ENCODE results near the gene PURA. TPM values are rescaled to one million over a fixed set of nuclear protein-coding genes. Genes with fewer than 3 reads are reported as not detected.

PURA gene
- total and polyA plus RNA-seq, 11 donors = 5.6 to 30.9 (median 20.2) TPM

DNA sequence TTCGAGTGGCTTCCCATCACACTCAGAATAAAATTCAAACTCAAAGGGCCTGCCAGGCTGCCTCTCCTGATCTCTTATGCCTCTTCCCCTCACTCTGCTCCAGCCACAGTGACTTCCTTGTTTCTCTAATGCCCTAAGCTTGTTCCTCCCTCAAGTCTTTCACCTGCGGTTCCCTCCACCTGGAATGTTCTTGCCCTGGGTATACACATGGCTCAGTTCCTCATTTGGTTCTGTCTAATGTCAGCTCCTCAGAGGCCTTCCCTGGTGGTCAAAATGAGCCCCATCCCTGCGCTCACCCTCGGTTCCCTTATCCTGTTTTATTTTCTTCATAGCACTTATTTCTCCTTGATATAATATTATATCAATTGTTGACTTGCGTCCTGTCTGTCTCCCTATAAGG, 48.4 kb downstream of the PURA start:
- no peaks in the 10 kb centered on the region for H3K36me3 ChIP-seq
- no peaks in the 10 kb centered on the region for H3K9me3 ChIP-seq
- TF ChIP-seq CTCF (IDR thresholded peaks at IDR 0.05) (no peak), POLR2A (IDR thresholded peaks at IDR 0.05) (no peak)
- 87 to 95% (median 92%) methylated on average over 5 of the region's 5 CpGs for WGBS, 4 donors
- H3K4me1 ChIP-seq = peaks cover 0 to 21% (median 6%) of the 10 kb centered on the region in 12 donors
- ATAC-seq (no peak), DNase-seq (no peak)
- no peak overlapping the region for H3K4me3 ChIP-seq
- H3K27me3 ChIP-seq = no peaks in the 10 kb centered on the region
- intact Hi-C loops (cut with DNase I) = no loop called here
- no peak overlapping the region for H3K27ac ChIP-seq

- no peaks in the 10 kb centered on the region for H3K36me3 ChIP-seq
- peak in 1 of 4 donors; percentile 20 for ATAC-seq
- intact Hi-C loops (cut with DNase I) = no loop called here
- H3K27ac ChIP-seq = no peak overlapping the region
- TF ChIP-seq POLR2A (IDR thresholded peaks at IDR 0.05) (no peak), CTCF (IDR thresholded peaks at IDR 0.05) (no peak)
- no peaks in the 10 kb centered on the region for H3K9me3 ChIP-seq
- H3K27me3 ChIP-seq = no peaks in the 10 kb centered on the region
- DNase-seq = no peak
- peaks cover 0 to 16% (median 5%) of the 10 kb centered on the region in 12 donors for H3K4me1 ChIP-seq
- H3K4me3 ChIP-seq = no peak overlapping the region
- 78 to 81% (median 79%) methylated on average over 5 of the region's 5 CpGs for WGBS, 4 donors
Observed at GRCh38 chr5:140162781-140163180, 48.9 kb downstream of the PURA start.

DNA sequence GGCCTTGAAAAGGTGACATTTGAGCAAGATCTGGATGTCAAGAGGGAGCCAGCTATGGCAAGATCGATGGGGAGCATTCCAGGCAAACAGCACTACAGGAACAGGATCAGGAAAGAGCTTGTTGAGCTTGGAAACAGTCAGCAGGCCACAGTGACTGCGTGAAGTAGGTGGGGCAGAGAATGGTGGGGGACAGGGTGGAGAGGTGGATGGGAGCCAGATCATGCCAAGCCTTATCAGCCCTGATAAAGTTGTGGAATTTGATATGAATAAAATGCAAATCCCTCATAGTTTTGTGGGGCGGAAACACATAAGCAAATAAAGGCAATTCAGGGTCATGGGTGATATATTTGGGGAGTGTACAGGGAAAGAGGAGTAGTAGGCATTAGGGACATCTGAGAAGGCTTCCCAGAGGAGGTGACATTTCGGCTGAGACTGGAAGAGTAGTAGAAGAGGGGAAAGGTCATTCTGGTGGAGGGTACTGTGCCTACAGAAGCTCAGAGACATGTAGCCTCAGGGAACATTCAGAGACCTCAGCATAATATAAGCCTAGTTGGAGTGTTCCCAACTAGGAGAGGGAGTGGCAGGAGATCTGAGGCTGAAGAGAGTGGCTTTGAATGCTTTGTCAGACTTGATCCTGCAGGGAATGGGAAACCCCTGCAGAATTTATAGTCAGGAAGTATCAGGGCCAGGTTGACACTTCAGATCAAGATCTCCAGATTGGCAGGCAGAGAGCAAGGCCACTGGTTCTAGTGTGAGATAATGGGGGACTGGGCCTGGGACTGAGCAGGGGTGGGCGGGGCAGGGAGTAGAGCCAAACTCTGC, 51.4 kb downstream of the PURA start:
- intact Hi-C loops (cut with DNase I) = loop anchor here in 2 of 10 donors (5.0 kb wide), 2 partner anchors 187 to 192 kb away; no protein-coding TSS in a partner anchor
- Histone ChIP-seq H3K27ac (no peak overlapping the region), H3K36me3 (no peaks in the 10 kb centered on the region), H3K9me3 (no peaks in the 10 kb centered on the region), H3K4me3 (no peak overlapping the region), H3K27me3 (no peaks in the 10 kb centered on the region), H3K4me1 (peaks cover 0 to 16% (median 6%) of the 10 kb centered on the region in 12 donors)
- DNase-seq = no peak
- WGBS, 4 donors = 67 to 70% (median 68%) methylated on average over 5 of the region's 5 CpGs
- ATAC-seq = peak in 3 of 4 donors; percentile 59 to 70 (median 69)
- TF ChIP-seq POLR2A (IDR thresholded peaks at IDR 0.05) = no peak
- TF ChIP-seq CTCF (IDR thresholded peaks at IDR 0.05) = no peak

DNA sequence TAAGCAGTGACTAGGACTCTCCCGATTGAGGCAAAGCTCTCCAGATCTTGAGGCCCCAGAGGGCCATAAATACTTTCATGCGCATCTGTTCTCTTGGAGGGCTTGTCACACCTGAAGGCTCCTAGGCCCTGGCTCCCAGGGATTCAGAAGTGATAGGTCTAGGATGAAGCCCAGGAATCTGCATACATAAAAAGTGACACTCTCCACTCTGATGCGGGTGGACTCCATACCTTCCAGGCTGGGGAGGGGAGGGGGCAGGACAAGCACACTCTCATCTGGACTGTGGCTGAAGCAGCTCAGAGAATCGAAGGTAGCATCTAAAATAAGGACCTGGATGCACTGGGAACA, 52.0 kb downstream of the PURA start:
- peaks cover 0 to 16% (median 6%) of the 10 kb centered on the region in 12 donors for H3K4me1 ChIP-seq
- ATAC-seq = peak in 1 of 4 donors; percentile 13
- TF ChIP-seq POLR2A (IDR thresholded peaks at IDR 0.05) = no peak
- no peak for TF ChIP-seq CTCF (IDR thresholded peaks at IDR 0.05)
- no peak overlapping the region for H3K27ac ChIP-seq
- intact Hi-C loops (cut with DNase I) = loop anchor here in 2 of 10 donors (5.0 kb wide), 2 partner anchors 186 to 191 kb away; no protein-coding TSS in a partner anchor
- H3K9me3 ChIP-seq = no peaks in the 10 kb centered on the region
- 63 to 70% (median 64%) methylated on average over 3 to 4 of the region's 4 CpGs for WGBS, 4 donors
- H3K36me3 ChIP-seq = no peaks in the 10 kb centered on the region
- no peak overlapping the region for H3K4me3 ChIP-seq
- no peak for DNase-seq
- H3K27me3 ChIP-seq = no peaks in the 10 kb centered on the region
